Cardiac septum (tissue), 1 donor: ENCODE measurements around the gene PLEKHA7. TPM values are rescaled to one million over a fixed set of nuclear protein-coding genes. Genes with fewer than 3 reads are reported as not detected.
"Not testable (repeated sequence)": the region's sequence is repeated elsewhere in the genome, so short reads cannot be mapped to it uniquely, and the experiment has no call there.

Source experiments
- DNase-seq: peaks from one replicate; pipeline ENCODE4 v3.0.0-alpha.2; 2020; ENCODE audit warnings: low spot score
- intact Hi-C: fragments of 100-400 bp; cut with DNase I; formaldehyde crosslinking; loops from one replicate; pipeline ENCODE4 v1.14.0; 2022
- long read RNA-seq: library from polyadenylated mRNA; unstranded; transcript quantifications from one replicate; pipeline ENCODE4 v2.0.0, GENCODE V29; 2021
- total RNA-seq: library from RNA; stranded (reverse); fragmentation: NEBNext Ultra II Directional; extraction: Animal tissue kit (Norgen Biotek cat#: 25700); gene quantifications from one replicate; pipeline ENCODE4 v1.2.1, GENCODE V29; 2021
- donor health status: DM: no; HTN: no; CAD: no.

PLEKHA7 gene, protein sequence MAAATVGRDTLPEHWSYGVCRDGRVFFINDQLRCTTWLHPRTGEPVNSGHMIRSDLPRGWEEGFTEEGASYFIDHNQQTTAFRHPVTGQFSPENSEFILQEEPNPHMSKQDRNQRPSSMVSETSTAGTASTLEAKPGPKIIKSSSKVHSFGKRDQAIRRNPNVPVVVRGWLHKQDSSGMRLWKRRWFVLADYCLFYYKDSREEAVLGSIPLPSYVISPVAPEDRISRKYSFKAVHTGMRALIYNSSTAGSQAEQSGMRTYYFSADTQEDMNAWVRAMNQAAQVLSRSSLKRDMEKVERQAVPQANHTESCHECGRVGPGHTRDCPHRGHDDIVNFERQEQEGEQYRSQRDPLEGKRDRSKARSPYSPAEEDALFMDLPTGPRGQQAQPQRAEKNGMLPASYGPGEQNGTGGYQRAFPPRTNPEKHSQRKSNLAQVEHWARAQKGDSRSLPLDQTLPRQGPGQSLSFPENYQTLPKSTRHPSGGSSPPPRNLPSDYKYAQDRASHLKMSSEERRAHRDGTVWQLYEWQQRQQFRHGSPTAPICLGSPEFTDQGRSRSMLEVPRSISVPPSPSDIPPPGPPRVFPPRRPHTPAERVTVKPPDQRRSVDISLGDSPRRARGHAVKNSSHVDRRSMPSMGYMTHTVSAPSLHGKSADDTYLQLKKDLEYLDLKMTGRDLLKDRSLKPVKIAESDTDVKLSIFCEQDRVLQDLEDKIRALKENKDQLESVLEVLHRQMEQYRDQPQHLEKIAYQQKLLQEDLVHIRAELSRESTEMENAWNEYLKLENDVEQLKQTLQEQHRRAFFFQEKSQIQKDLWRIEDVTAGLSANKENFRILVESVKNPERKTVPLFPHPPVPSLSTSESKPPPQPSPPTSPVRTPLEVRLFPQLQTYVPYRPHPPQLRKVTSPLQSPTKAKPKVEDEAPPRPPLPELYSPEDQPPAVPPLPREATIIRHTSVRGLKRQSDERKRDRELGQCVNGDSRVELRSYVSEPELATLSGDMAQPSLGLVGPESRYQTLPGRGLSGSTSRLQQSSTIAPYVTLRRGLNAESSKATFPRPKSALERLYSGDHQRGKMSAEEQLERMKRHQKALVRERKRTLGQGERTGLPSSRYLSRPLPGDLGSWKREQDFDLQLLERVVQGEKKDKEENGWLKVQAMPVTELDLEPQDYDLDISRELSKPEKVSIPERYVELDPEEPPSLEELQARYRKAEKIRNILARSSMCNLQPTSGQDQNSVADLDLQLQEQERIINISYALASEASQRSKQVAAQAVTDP
- total RNA-seq = 77.1 TPM
- long read RNA-seq, partial matches to known transcripts = 19 of 57 reads
- long read RNA-seq, other reads (novel, unspliced or antisense) = 33 of 57 reads

- no peak for DNase-seq
- intact Hi-C loops = loop anchor here (5.0 kb wide), 1 partner anchor 43 kb away; no protein-coding TSS in a partner anchor
Measured at GRCh38 chr11:17014321-17014832, at the start of gene PLEKHA7. TSS of gene PLEKHA7 (minus strand) at chr11:17014414. CDS start at chr11:17014401, 13 bp downstream.

GRCh38 chr11:17063171-17064002 is 49.2 kb upstream of the PLEKHA7 start:
- DNase-seq = no peak
- intact Hi-C loops = loop anchor here (1.0 to 10.0 kb wide), 3 partner anchors 117 to 277 kb away; no protein-coding TSS in a partner anchor

GRCh38 chr11:17051146-17051545 is 36.9 kb upstream of the PLEKHA7 start:
- intact Hi-C loops, DNase-seq: not testable (repeated sequence)

GRCh38 chr11:17048491-17048890 is 34.3 kb upstream of the PLEKHA7 start:
- intact Hi-C loops, DNase-seq: not testable (repeated sequence)

GRCh38 chr11:17046690-17047089 is 32.5 kb upstream of the PLEKHA7 start:
- no peak for DNase-seq
- intact Hi-C loops = no loop called here

DNA sequence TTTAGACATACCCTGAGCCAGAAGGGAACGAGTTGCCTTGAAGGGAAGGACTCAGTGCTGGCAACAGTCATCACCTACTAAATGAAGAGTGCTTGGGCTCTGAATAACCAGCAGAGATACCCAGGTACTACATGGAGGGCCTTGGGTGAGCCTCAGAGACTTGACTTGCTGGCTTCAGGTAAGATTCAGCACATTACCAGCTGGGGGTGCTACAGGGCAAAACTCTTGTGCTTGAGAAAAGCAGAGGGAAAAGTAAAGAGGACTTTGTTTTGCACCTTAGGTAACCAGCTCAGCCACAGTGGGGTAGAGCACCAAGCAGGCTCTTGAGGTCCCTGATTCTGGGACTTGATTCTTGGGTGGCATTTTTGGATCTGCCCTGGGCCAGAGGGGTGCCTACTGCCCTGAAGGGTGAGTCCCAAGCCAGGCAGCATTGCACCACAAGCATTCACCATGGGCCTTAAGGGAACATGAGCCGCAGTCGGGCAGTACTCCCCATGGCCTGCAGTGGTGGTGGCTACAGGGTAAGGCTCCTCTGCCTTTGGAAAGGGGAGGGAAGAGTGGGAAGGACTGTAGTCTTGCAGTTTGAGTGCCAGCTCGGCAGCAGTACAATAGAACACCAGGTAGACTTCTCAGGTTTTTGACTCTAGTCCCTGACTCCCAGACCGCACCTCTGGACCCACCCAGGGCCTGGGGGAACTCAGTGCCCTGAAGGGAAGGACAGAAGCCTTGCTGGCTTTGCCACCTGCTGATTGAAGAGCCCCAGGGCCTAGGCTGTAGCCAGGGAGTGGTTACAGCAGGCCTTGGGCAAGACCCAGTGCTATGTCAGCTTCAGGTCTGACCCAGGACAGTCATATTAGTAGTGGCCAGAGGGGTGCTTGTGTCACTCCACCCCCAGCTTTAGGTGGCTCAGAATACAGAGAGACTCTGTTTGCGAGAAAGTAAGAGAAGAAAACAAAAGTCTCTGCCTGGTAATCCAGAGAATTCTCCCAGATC is 22.7 kb upstream of the PLEKHA7 start:
- intact Hi-C loops = no loop called here

DNA sequence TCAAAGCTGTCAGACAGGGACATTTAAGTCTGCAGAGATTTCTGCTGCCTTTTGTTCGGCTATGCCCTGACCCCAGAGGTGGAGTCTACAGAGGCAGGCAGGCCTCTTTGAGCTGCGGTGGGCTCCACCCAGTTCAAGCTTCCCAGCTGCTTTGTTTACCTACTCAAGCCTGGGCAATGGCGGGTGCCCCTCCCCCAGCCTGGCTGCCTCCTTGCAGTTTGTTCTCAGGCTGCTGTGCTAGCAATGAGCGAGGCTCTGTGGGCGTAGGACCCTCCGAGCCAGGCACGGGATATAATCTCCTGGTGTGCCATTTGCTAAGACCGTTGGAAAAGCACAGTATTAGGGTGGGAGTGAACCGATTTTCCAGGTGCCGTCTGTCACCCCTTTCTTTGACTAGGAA is 19.8 kb upstream of the PLEKHA7 start:
- DNase-seq, intact Hi-C loops: not testable (repeated sequence)

More for the DNA sequence above, 22.7 kb upstream of the PLEKHA7 start:
- DNase-seq = no peak

- no peak for DNase-seq
- intact Hi-C loops = no loop called here
Measured at GRCh38 chr11:17026487-17027082, 12.4 kb upstream of the PLEKHA7 start.

DNA sequence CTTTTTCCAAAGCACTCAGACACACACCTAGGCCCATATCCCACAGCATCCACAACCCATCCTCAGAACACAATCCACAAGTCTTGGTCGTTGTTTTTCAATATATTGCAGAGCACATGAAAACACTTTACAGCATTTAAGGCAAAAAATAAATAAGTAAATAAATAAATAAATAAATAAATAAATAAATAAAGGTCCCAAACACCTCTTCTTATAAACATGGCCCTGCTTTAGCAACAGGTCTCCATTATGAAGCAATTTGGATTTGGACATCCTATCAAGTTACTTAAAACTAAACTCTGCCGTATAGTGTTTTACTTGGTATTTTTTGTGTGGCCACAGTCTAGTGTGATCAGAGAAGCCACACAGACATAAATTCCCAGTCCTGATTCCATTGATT is 10.7 kb upstream of the PLEKHA7 start:
- intact Hi-C loops = no loop called here
- no peak for DNase-seq

DNA sequence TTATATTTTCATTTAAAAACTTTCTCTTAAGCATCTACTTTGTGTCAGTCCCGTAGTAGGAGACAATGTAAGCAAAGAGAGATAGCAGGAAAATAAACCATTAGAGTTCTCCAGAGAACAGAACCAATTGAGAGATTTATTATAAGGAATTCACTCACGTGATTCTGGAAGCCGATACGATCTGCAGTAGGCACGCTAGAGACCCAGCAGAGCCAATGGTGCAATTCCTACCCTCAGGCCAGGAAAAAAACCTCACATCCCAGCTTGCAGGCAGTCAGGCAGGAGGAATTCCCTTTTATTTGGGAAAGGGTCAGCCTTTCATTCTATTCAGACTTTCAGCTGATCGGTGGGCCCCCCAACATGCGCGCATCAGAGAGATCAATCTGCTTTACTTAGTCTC is 7.3 kb upstream of the PLEKHA7 start:
- DNase-seq = no peak
- intact Hi-C loops = no loop called here

DNA sequence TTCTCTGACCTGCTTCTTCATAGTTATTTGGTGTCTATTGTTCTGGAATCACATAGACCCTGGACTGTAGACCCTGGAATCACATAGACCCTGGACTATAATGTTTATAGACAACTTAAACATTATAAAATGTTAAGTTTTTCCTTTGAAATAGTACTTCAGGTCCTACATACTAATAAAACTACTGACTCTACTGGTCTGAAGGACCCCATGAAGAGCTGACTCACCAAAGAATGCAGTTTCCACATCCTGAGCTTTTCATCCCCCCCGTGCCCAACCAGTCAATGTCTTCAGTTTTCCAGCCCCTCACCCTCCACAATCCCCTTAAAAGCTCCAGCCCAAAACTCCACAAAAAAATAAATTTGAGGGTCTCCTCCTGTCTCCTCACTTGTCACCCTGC is 6.6 kb upstream of the PLEKHA7 start:
- intact Hi-C loops = no loop called here
- DNase-seq = no peak

GRCh38 chr11:17019232-17019631 is 5.0 kb upstream of the PLEKHA7 start:
- intact Hi-C loops = no loop called here
- DNase-seq = no peak

DNA sequence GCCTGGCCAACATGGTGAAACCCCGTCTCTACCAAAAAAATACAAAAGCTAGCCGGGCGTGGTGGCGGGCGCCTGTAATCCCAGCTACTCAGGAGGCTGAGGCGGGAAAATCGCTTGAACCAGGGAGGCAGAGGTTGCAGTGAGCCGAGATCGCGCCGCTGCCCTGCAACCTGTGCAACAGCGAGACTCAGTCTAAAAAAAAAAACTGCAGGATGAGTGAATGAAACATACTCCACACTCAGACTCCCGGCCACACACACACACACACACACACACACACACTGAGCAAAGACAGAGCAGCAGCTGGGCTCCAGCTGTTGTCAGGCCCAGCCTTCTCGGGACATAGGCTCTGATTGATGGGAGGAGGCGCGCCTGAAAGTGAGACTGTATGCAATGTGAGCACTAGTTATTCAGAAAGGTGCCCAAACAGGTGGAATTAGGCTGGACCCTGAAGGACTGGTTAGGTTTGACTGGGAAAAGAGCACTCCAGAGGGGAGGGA is 1.5 kb upstream of the PLEKHA7 start:
- intact Hi-C loops = no loop called here
- DNase-seq = no peak

DNA sequence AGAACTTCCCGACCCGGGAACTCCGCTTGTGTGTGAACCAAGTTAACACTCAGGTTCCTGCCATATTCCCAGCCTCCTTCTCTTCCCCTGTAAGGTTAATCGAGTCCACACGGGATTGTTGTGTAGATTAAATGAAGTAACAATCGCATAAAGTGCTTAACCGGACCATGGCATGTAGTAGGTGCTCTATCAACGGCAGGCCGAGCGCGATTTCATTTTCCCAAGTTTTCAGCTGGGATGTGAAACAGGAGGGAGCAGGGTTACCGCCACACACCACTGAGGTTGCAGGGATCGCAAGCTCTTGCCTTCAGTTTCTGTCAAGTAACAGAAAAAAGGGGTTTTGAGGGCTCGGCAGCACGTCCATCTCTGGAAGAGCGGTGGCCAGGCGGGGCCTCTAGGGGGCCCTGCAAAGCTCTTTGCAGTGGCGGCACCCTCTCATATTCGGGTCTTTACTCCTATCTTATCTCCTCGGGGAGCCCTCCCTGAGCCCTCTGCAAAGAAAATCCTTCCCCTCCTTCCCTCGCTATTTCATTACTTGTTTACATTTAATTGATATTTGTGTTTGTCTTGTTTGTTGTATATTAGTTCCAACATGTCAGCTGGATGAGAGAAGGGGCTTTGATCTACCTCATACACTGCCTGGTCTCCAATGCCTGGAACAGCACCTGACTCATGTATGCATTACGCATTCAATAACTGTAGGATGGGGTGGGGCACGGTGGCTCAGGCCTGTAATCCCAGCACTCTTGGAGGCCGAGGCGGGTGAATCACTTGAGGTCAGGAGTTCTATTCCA is 816 bp upstream of the PLEKHA7 start:
- intact Hi-C loops = loop anchor here (5.0 kb wide), 1 partner anchor 42 kb away; no protein-coding TSS in a partner anchor

GRCh38 chr11:17013548-17014320 is 480 bp downstream of the PLEKHA7 start:
- intact Hi-C loops = loop anchor here (5.0 kb wide), 1 partner anchor 44 kb away; no protein-coding TSS in a partner anchor
- DNase-seq = no peak

More for the DNA sequence above, 816 bp upstream of the PLEKHA7 start:
- DNase-seq = no peak
